Hepatocyte (in vitro differentiated cells): ENCODE measurements around the gene RPSA.

ENCODE experiments used
- CTCF ChIP-seq: fragments of 200-600 bp; sonication (generic); IDR thresholded peaks from 2 replicates; pipeline ENCODE4 v1.5.1; 2016; ENCODE audit warnings: antibody characterized with exemption, mild to moderate bottlenecking; ENCODE audit not compliant: poor library complexity
- EZH2phosphoT487 ChIP-seq: fragments of 200-600 bp; sonication (generic); IDR thresholded peaks from one replicate; pipeline ENCODE4 v1.6.1; 2018; ENCODE audit warnings: antibody characterized with exemption, mild to moderate bottlenecking, low read depth, moderate library complexity; ENCODE audit not compliant: unreplicated experiment, severe bottlenecking

GRCh38 chr3:39408493-39409372 lies 2.2 kb downstream of the RPSA start:
- TF ChIP-seq EZH2phosphoT487, result no peak
- TF ChIP-seq CTCF, result no peak
